ENCODE data around the gene TPST2. TPM values are rescaled to one million over a fixed set of nuclear protein-coding genes. Genes with fewer than 3 reads are reported as not detected.
A peak's percentile ranks its signal among the peaks of the same experiment; 100 is the strongest.

The TPST2 gene
- total and polyA plus RNA-seq, 12 donors, result 15.7 to 167 (median 57.0) TPM

DNA sequence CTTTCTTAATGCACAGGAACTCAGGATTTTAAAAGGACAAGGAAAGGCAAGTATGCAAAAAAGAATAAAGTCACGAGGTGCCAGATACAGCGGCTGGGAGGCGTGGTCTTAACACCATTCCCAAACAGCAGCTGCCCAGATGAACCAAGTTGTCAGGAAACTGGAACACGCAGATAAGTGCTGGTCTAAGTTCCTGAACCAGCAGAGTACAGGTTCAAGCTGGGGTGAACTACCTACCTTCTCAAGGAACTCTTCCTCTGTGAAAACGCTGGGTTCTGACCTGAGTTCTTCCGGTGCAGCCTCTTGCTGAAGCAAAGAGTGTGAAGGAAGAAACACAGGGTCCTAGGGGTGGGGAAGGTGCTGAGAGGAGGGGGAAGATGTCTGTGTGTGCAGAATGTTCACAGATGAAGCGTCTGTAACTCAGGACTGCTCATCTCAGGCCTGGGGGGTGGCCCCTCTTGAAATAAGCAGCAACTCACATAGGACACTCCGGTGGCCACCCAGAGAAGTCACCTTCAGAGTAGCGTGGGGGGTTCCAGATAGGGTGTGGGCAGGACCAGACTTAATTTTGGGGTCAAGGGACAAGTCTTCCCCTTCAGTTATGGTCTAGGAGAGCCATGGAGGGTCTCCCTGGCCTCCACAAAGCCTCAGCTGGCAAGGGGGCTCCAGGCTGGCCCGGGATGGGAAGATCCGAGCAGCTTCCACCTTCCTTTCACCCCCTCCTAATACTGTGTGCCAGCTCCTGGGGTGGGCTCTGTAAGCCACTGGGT lies 3.2 kb downstream of the TPST2 start:
- TF ChIP-seq, protein P1, sequence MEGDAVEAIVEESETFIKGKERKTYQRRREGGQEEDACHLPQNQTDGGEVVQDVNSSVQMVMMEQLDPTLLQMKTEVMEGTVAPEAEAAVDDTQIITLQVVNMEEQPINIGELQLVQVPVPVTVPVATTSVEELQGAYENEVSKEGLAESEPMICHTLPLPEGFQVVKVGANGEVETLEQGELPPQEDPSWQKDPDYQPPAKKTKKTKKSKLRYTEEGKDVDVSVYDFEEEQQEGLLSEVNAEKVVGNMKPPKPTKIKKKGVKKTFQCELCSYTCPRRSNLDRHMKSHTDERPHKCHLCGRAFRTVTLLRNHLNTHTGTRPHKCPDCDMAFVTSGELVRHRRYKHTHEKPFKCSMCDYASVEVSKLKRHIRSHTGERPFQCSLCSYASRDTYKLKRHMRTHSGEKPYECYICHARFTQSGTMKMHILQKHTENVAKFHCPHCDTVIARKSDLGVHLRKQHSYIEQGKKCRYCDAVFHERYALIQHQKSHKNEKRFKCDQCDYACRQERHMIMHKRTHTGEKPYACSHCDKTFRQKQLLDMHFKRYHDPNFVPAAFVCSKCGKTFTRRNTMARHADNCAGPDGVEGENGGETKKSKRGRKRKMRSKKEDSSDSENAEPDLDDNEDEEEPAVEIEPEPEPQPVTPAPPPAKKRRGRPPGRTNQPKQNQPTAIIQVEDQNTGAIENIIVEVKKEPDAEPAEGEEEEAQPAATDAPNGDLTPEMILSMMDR (IDR thresholded peaks at IDR 0.05), result no peak
- TF ChIP-seq POLR2A (IDR thresholded peaks at IDR 0.05), result no peak
- intact Hi-C loops (cut with DNase I), result loop anchor here in 1 of 2 donors (5.0 kb wide), 1 partner anchor 94 kb away; no protein-coding TSS in a partner anchor
- Histone ChIP-seq H3K36me3 (replicated peaks in 1 of 2) (peaks cover 0 to 5% of the 10 kb centered on the region in 2 donors), H3K9me3 (replicated peaks in 1 of 3) (no peaks in the 10 kb centered on the region), H3K27me3 (no peaks in the 10 kb centered on the region), H3K4me3 (no peak overlapping the region), H3K4me1 (replicated peaks in 1 of 2) (peaks cover 18 to 32% of the 10 kb centered on the region in 2 donors), H3K27ac (peak overlapping the region in 2 of 5 donors; percentile 34 to 61)
- WGBS, 4 donors, result 56 to 73% (median 69%) methylated on average over 10 to 11 of the region's 11 CpGs
- peak in 3 of 7 donors; percentile 26 to 63 (median 38) for DNase-seq

DNA sequence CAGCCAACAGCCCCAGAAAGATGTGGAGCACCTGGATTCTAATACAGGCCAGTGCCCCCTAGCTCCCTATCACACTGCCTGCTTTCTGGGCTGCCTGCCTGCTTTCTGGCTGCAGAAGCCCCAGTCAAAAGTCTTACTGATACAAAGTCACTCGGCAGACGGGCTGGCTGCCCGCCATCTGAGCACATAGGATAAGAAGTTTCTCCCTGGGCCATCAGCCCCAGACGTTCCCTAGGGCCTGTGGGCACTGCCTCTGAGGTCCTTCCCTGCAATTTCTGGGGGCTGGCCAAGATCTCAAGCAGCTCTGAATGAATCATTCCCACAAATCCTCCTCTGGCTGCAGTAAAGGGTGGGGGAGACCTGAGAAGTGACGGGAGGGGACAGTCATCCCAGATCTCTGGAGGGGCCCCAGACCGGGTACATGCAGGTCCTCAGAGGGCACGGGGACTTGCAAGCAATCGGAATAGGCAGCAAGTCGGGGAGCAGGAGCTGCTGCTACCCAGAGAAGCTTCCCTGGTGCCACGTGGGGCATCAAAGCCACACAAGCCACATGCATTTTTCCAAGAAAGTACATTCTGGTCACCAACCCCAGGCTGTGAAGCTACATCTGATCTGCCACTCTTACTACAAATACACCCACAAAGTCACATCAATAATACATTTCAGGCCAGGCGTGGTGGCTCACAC lies 4.7 kb downstream of the TPST2 start:
- H3K9me3 ChIP-seq (replicated peaks in 1 of 3), result no peaks in the 10 kb centered on the region
- 25 to 54% (median 34%) methylated on average over 2 to 11 of the region's 11 CpGs for WGBS, 4 donors
- intact Hi-C loops (cut with DNase I), result loop anchor here in 1 of 2 donors (5.0 kb wide), 1 partner anchor 93 kb away; no protein-coding TSS in a partner anchor
- H3K4me1 ChIP-seq (replicated peaks in 1 of 2), result peaks cover 14 to 26% of the 10 kb centered on the region in 2 donors
- no peak overlapping the region for H3K4me3 ChIP-seq
- peak overlapping the region in 3 of 5 donors; percentile 39 to 61 (median 50) for H3K27ac ChIP-seq
- H3K27me3 ChIP-seq, result no peaks in the 10 kb centered on the region
- TF ChIP-seq, protein P1 (IDR thresholded peaks at IDR 0.05), result peak in 1 of 6 experiments; percentile 12
- peak in 1 of 2 donors; percentile 37 for TF ChIP-seq POLR2A (IDR thresholded peaks at IDR 0.05)
- DNase-seq, result peak; percentile 72 to 94 (median 89)
- peaks cover 0 to 9% of the 10 kb centered on the region in 2 donors for H3K36me3 ChIP-seq (replicated peaks in 1 of 2)

DNA sequence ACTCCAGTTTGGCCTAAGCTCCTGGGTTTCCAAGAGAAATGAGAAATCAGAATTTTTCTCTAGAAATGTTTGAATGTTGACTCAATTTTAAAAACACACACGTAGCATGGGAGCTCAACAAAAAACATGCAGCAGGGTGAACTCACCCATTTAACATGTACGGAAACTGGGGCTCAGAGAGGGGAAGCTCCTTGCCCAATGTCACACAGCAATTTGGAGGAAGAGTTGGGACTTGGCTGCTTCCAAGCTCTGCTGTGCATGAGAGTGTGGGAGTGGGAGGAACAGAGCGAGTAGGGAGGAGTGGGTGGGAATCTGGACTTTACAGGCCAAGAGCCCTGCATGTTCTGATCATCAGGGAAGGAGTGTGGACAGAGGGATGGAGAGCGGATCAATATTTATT lies 5.9 kb downstream of the TPST2 start:
- H3K27ac ChIP-seq, result peak overlapping the region in 1 of 5 donors; percentile 15
- peaks cover 14 to 26% of the 10 kb centered on the region in 2 donors for H3K4me1 ChIP-seq (replicated peaks in 1 of 2)
- H3K27me3 ChIP-seq, result no peaks in the 10 kb centered on the region
- H3K36me3 ChIP-seq (replicated peaks in 1 of 2), result peaks cover 0 to 9% of the 10 kb centered on the region in 2 donors
- no peak for DNase-seq
- intact Hi-C loops (cut with DNase I), result no loop called here
- H3K9me3 ChIP-seq (replicated peaks in 1 of 3), result no peaks in the 10 kb centered on the region
- WGBS, 4 donors, result 70 to 81% (median 74%) methylated on average over 4 of the region's 4 CpGs
- no peak overlapping the region for H3K4me3 ChIP-seq
- TF ChIP-seq POLR2A (IDR thresholded peaks at IDR 0.05), result no peak
- TF ChIP-seq, protein P1 (IDR thresholded peaks at IDR 0.05), result no peak

DNA sequence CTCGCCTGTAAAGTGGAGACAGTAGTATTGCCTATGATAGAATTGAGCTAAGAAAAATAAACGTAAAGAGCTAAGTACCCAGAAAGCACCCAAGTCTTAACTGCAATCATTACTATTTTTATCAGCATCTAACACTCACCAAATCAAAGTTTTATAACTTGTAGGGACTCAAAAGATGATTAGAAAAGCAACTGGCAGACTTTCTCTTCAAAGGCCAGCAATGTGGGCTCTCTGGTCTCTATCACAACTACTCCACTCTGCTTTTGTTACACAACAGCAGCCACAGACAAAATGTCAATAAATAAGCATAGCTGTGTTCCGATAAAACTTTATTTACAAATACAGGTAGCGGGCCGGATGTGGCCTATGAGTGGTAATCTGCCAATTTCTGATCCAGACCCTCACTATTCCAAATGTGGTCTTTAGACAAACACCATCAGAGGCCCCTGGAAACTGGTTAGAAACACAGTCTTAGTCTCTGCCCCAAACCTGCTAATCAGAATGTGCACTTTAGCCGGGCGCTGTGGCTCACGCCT lies 8.2 kb downstream of the TPST2 start:
- H3K4me1 ChIP-seq (replicated peaks in 1 of 2), result peaks cover 14 to 15% of the 10 kb centered on the region in 2 donors

More for the DNA sequence above, 8.2 kb downstream of the TPST2 start:
- no peak for DNase-seq
- Histone ChIP-seq H3K27me3 (no peaks in the 10 kb centered on the region), H3K4me3 (no peak overlapping the region), H3K9me3 (replicated peaks in 1 of 3) (no peaks in the 10 kb centered on the region), H3K36me3 (replicated peaks in 1 of 2) (peaks cover 0 to 9% of the 10 kb centered on the region in 2 donors), H3K27ac (no peak overlapping the region)
- intact Hi-C loops (cut with DNase I), result no loop called here
- WGBS, 4 donors, result 95 to 99% (median 97%) methylated on average over 8 of the region's 8 CpGs
- no peak for TF ChIP-seq POLR2A (IDR thresholded peaks at IDR 0.05)
- TF ChIP-seq, protein P1 (IDR thresholded peaks at IDR 0.05), result no peak

Measured in adrenal gland (tissue), 12 donors.